NT2/D1 (cell line): ENCODE data around the gene KRTCAP2.

Experiments used
- DNase-seq: peaks from one replicate; pipeline ENCODE4 v3.0.0-alpha.2; 2011; ENCODE audit warnings: low read depth, low spot score
- H3K27me3 ChIP-seq: 2 replicates; pipeline ENCODE4 v1.6.0; 2011; ENCODE audit warnings: mild to moderate bottlenecking; ENCODE audit not compliant: insufficient read length, insufficient read depth
- H3K36me3 ChIP-seq: 2 replicates; pipeline ENCODE4 v1.6.1; 2011; ENCODE audit warnings: mild to moderate bottlenecking, low read length, mixed read lengths; ENCODE audit not compliant: insufficient read depth, insufficient read length
- H3K4me1 ChIP-seq: 2 replicates; pipeline ENCODE4 v1.5.1; 2011; ENCODE audit not compliant: insufficient read depth, insufficient read length
- H3K4me3 ChIP-seq: 2 replicates; pipeline ENCODE4 v1.5.1; 2011; ENCODE audit warnings: low read depth; ENCODE audit not compliant: insufficient read length
- H3K9ac ChIP-seq: 2 replicates; pipeline ENCODE4 v1.6.0; 2011; ENCODE audit warnings: low read depth; ENCODE audit not compliant: insufficient read length
- H3K9me3 ChIP-seq: 2 replicates; pipeline ENCODE4 v1.5.1; 2011; ENCODE audit warnings: mild to moderate bottlenecking, low read length; ENCODE audit not compliant: insufficient read depth
- SUZ12 ChIP-seq: IDR thresholded peaks from 2 replicates; pipeline ENCODE4 v1.6.1; 2011; ENCODE audit not compliant: insufficient read length, insufficient read depth; ENCODE audit errors: extremely low read depth
- YY1 ChIP-seq: IDR thresholded peaks from 2 replicates; pipeline ENCODE4 v1.6.1; 2011; ENCODE audit not compliant: insufficient read length, insufficient read depth
- ZNF274 ChIP-seq: IDR thresholded peaks from 2 replicates; pipeline ENCODE4 v1.6.1; 2011; ENCODE audit warnings: mild to moderate bottlenecking, low read depth, low read length

KRTCAP2 gene

GRCh38 chr1:155188268-155188667 lies 15.2 kb upstream of the KRTCAP2 start:
- Histone ChIP-seq H3K36me3 (peaks cover 15% of the 10 kb centered on the region), H3K4me3 (no peak overlapping the region), H3K9me3 (no peaks in the 10 kb centered on the region), H3K4me1 (peaks cover 30% of the 10 kb centered on the region), H3K9ac (no peak overlapping the region), H3K27me3 (no peaks in the 10 kb centered on the region)
- DNase-seq: no peak
- TF ChIP-seq YY1: no peak
- no peak for TF ChIP-seq ZNF274
- TF ChIP-seq SUZ12: no peak

GRCh38 chr1:155187456-155187891 lies 14.4 kb upstream of the KRTCAP2 start:
- H3K36me3 ChIP-seq: peaks cover 15% of the 10 kb centered on the region
- no peaks in the 10 kb centered on the region for H3K9me3 ChIP-seq
- TF ChIP-seq YY1 (no peak), ZNF274 (no peak), SUZ12 (no peak)
- no peaks in the 10 kb centered on the region for H3K27me3 ChIP-seq
- H3K4me3 ChIP-seq: no peak overlapping the region
- no peak overlapping the region for H3K9ac ChIP-seq
- H3K4me1 ChIP-seq: peaks cover 28% of the 10 kb centered on the region
- DNase-seq: no peak

- H3K4me1 ChIP-seq: peaks cover 23% of the 10 kb centered on the region
- DNase-seq: no peak
- TF ChIP-seq YY1 (no peak), ZNF274 (no peak), SUZ12 (no peak)
- peaks cover 18% of the 10 kb centered on the region for H3K36me3 ChIP-seq
- no peaks in the 10 kb centered on the region for H3K9me3 ChIP-seq
- no peak overlapping the region for H3K4me3 ChIP-seq
- H3K27me3 ChIP-seq: no peaks in the 10 kb centered on the region
- no peak overlapping the region for H3K9ac ChIP-seq
These were observed 13.8 kb upstream of the KRTCAP2 start for GRCh38 chr1:155186794-155187455.

- TF ChIP-seq YY1 (no peak), SUZ12 (no peak), ZNF274 (no peak)
- Histone ChIP-seq H3K9ac (no peak overlapping the region), H3K4me3 (no peak overlapping the region), H3K9me3 (no peaks in the 10 kb centered on the region), H3K4me1 (peaks cover 23% of the 10 kb centered on the region), H3K36me3 (peaks cover 24% of the 10 kb centered on the region), H3K27me3 (no peaks in the 10 kb centered on the region)
- no peak for DNase-seq
These were observed 13.1 kb upstream of the KRTCAP2 start for GRCh38 chr1:155186067-155186793.

- no peak for DNase-seq
- Histone ChIP-seq H3K4me3 (no peak overlapping the region), H3K36me3 (peaks cover 26% of the 10 kb centered on the region), H3K27me3 (no peaks in the 10 kb centered on the region), H3K4me1 (peaks cover 23% of the 10 kb centered on the region), H3K9me3 (no peaks in the 10 kb centered on the region), H3K9ac (peak overlapping the region; percentile 23)
- no peak for TF ChIP-seq ZNF274
- TF ChIP-seq SUZ12: no peak
- TF ChIP-seq YY1: no peak
These were observed 12.6 kb upstream of the KRTCAP2 start for GRCh38 chr1:155185783-155186066.

- no peak for DNase-seq
These were observed 12.0 kb upstream of the KRTCAP2 start for GRCh38 chr1:155184835-155185782.

GRCh38 chr1:155184351-155184811 lies 11.3 kb upstream of the KRTCAP2 start:
- no peaks in the 10 kb centered on the region for H3K9me3 ChIP-seq
- H3K4me1 ChIP-seq: peaks cover 23% of the 10 kb centered on the region
- DNase-seq: no peak
- H3K4me3 ChIP-seq: no peak overlapping the region
- H3K27me3 ChIP-seq: no peaks in the 10 kb centered on the region
- TF ChIP-seq ZNF274 (no peak), SUZ12 (no peak), YY1 (no peak)
- no peak overlapping the region for H3K9ac ChIP-seq
- peaks cover 32% of the 10 kb centered on the region for H3K36me3 ChIP-seq

More at GRCh38 chr1:155184835-155185782, 12.0 kb upstream of the KRTCAP2 start:
- TF ChIP-seq SUZ12: no peak
- TF ChIP-seq ZNF274: no peak
- TF ChIP-seq YY1: no peak
- Histone ChIP-seq H3K9me3 (no peaks in the 10 kb centered on the region), H3K4me3 (no peak overlapping the region), H3K27me3 (no peaks in the 10 kb centered on the region), H3K9ac (peak overlapping the region; percentile 23), H3K36me3 (peaks cover 26% of the 10 kb centered on the region), H3K4me1 (peaks cover 23% of the 10 kb centered on the region)
